Measurements from ENCODE around the gene KIAA1217.

Gene KIAA1217

GRCh38 chr10:24569330-24569796 lies 360.4 kb downstream of the KIAA1217 start:
- no peak for TF ChIP-seq CTCF (IDR thresholded peaks at IDR 0.05; ENCODE audit: control insufficient read depth, insufficient read depth, low read depth, low read length, missing control alignments)
- no peak for DNase-seq (ENCODE audit: low read depth)
- no peak overlapping the region for H3K4me3 ChIP-seq (ENCODE audit: control insufficient read depth, low read depth, low read length)

- no peak overlapping the region for H3K4me3 ChIP-seq (ENCODE audit: control insufficient read depth, low read depth, low read length)
- no peak for TF ChIP-seq CTCF (IDR thresholded peaks at IDR 0.05; ENCODE audit: control insufficient read depth, insufficient read depth, low read depth, low read length, missing control alignments)
- DNase-seq (ENCODE audit: low read depth) = no peak
Observed at GRCh38 chr10:24569828-24570657, 361.1 kb downstream of the KIAA1217 start.

- H3K4me3 ChIP-seq (ENCODE audit: control insufficient read depth, low read depth, low read length) = no peak overlapping the region
- no peak for DNase-seq (ENCODE audit: low read depth)
- TF ChIP-seq CTCF (IDR thresholded peaks at IDR 0.05; ENCODE audit: control insufficient read depth, insufficient read depth, low read depth, low read length, missing control alignments) = no peak
Observed at GRCh38 chr10:24570658-24571426, 361.9 kb downstream of the KIAA1217 start.

- TF ChIP-seq CTCF (IDR thresholded peaks at IDR 0.05; ENCODE audit: control insufficient read depth, insufficient read depth, low read depth, low read length, missing control alignments) = no peak
Observed at GRCh38 chr10:24571870-24572450, 363.0 kb downstream of the KIAA1217 start.

GRCh38 chr10:24574161-24574560 lies 365.2 kb downstream of the KIAA1217 start:
- no peak for TF ChIP-seq CTCF (IDR thresholded peaks at IDR 0.05; ENCODE audit: control insufficient read depth, insufficient read depth, low read depth, low read length, missing control alignments)
- H3K4me3 ChIP-seq (ENCODE audit: control insufficient read depth, low read depth, low read length) = no peak overlapping the region
- no peak for DNase-seq (ENCODE audit: low read depth)

More at GRCh38 chr10:24571870-24572450, 363.0 kb downstream of the KIAA1217 start:
- DNase-seq (ENCODE audit: low read depth) = no peak
- no peak overlapping the region for H3K4me3 ChIP-seq (ENCODE audit: control insufficient read depth, low read depth, low read length)

GRCh38 chr10:24574578-24575155 lies 365.7 kb downstream of the KIAA1217 start:
- DNase-seq (ENCODE audit: low read depth) = no peak
- TF ChIP-seq CTCF (IDR thresholded peaks at IDR 0.05; ENCODE audit: control insufficient read depth, insufficient read depth, low read depth, low read length, missing control alignments) = no peak
- H3K4me3 ChIP-seq (ENCODE audit: control insufficient read depth, low read depth, low read length) = no peak overlapping the region
